Naive thymus-derived CD4-positive, alpha-beta T cell (primary cell): ENCODE results near the gene KRTAP10-11. TPM values are rescaled to one million over a fixed set of nuclear protein-coding genes. Genes with fewer than 3 reads are reported as not detected.
"Not testable (repeated sequence)": the region's sequence is repeated elsewhere in the genome, so short reads cannot be mapped to it uniquely, and the experiment has no call there.

Source experiments
- ATAC-seq: fragments of 150-1000 bp; cut with Tn5 transposase; 2 replicates; pipeline ENCODE4 v1.10.0; 2021; ENCODE audit warnings: mild to moderate bottlenecking, moderate library complexity
- CTCF ChIA-PET: fragments of 350-600 bp; sonication (Branson Sonifier 250); formaldehyde crosslinking; loops from one replicate; lab custom pipeline; 2021; ENCODE audit warnings: antibody characterized with exemption; lab: Charles Lee
- POLR2A ChIA-PET: fragments of 350-600 bp; sonication (Branson Sonifier 250); formaldehyde crosslinking; loops from one replicate; lab custom pipeline; 2021; ENCODE audit warnings: antibody characterized with exemption, inconsistent platforms; lab: Charles Lee
- DNase-seq, 9 donors: peaks; one replicate each; pipeline versions ENCODE4 v3.0.0 to v3.0.0-alpha.2; 2020 to 2022; ENCODE audit warnings: mixed read lengths in 1 of 9
- H3K27ac ChIP-seq: one replicate; pipeline ENCODE4 v1.7.0; 2013; ENCODE audit warnings: mild to moderate bottlenecking, low read depth, low read length, moderate library complexity
- H3K27me3 ChIP-seq, 2 donors: one replicate each; pipeline ENCODE4 v1.7.0; 2013; ENCODE audit warnings: low read length in 2 of 2, mild to moderate bottlenecking in 2 of 2, moderate library complexity in 2 of 2; ENCODE audit not compliant: control insufficient read depth in 2 of 2, insufficient read depth in 2 of 2
- H3K36me3 ChIP-seq, 3 experiments: 1 replicate in 2 of 3; 2 replicates in 1 of 3; pipeline ENCODE4 v1.7.0; 2013; ENCODE audit warnings: low read length in 3 of 3, mild to moderate bottlenecking in 3 of 3, moderate library complexity in 1 of 3; ENCODE audit not compliant: insufficient read depth in 3 of 3, control insufficient read depth in 2 of 3
- H3K4me1 ChIP-seq, 2 donors: one replicate each; pipeline ENCODE4 v1.7.0; 2013; ENCODE audit warnings: low read length in 2 of 2, mild to moderate bottlenecking in 2 of 2, moderate library complexity in 1 of 2; ENCODE audit not compliant: control insufficient read depth in 2 of 2, insufficient read depth in 2 of 2
- H3K4me3 ChIP-seq: 2 replicates; pipeline ENCODE4 v1.7.0; 2013; ENCODE audit warnings: mild to moderate bottlenecking, low read length
- H3K9me3 ChIP-seq, 3 experiments: 1 replicate in 2 of 3; 2 replicates in 1 of 3; pipeline ENCODE4 v1.7.0; 2013; ENCODE audit warnings: low read length in 3 of 3; ENCODE audit not compliant: control insufficient read depth in 2 of 3
- H3K27ac Mint-ChIP-seq, 9 donors: one replicate each; pipeline ENCODE4 v1.8.0; 2020 to 2022; ENCODE audit warnings: mixed read lengths in 9 of 9, mild to moderate bottlenecking in 8 of 9, moderate library complexity in 5 of 9, inconsistent platforms in 2 of 9
- H3K27me3 Mint-ChIP-seq, 5 donors: one replicate each; pipeline ENCODE4 v1.8.0; 2021 to 2022; ENCODE audit warnings: mixed read lengths in 5 of 5, mild to moderate bottlenecking in 1 of 5
- H3K36me3 Mint-ChIP-seq, 5 donors: one replicate each; pipeline ENCODE4 v1.8.0; 2020 to 2022; ENCODE audit warnings: mixed read lengths in 5 of 5, mild to moderate bottlenecking in 3 of 5, inconsistent platforms in 1 of 5
- H3K4me1 Mint-ChIP-seq, 7 donors: one replicate each; pipeline ENCODE4 v1.8.0; 2020 to 2022; ENCODE audit warnings: mixed read lengths in 7 of 7, mild to moderate bottlenecking in 3 of 7, inconsistent platforms in 1 of 7
- H3K4me3 Mint-ChIP-seq, 10 donors: one replicate each; pipeline ENCODE4 v1.8.0; 2020 to 2022; ENCODE audit warnings: mild to moderate bottlenecking in 10 of 10, mixed read lengths in 10 of 10, moderate library complexity in 6 of 10, inconsistent platforms in 2 of 10
- H3K9me3 Mint-ChIP-seq, 11 donors: one replicate each; pipeline ENCODE4 v1.8.0; 2020 to 2022; ENCODE audit warnings: mixed read lengths in 11 of 11, mild to moderate bottlenecking in 4 of 11, inconsistent platforms in 1 of 11, moderate library complexity in 1 of 11
- intact Hi-C, 2 donors: fragments of 100-400 bp; cut with micrococcal nuclease; formaldehyde crosslinking; loops; one replicate each; pipeline ENCODE4 v1.15.1; 2023
- polyA plus RNA-seq, 2 donors: library from polyadenylated mRNA; unstranded; fragments of 300-500 nt; fragmentation: Illumina TruSeq; gene quantifications; one replicate each; pipeline ENCODE4 v1.2.3, GENCODE V29; 2021
- total RNA-seq, 6 experiments: library from RNA in 5 of 6; stranded (reverse) in 5 of 6; gene quantifications; 1 replicate in 5 of 6; 2 replicates in 1 of 6; pipeline ENCODE4 v1.2.3 and lab custom pipeline; 2021 to 2026

KRTAP10-11 gene
- total and polyA plus RNA-seq, 7 experiments from 2014 or later, result not detected

GRCh38 chr21:44661567-44661966, 15.4 kb downstream of the KRTAP10-11 start:
- H3K9me3 Mint-ChIP-seq, result peaks cover 8 to 69% (median 33%) of the 10 kb centered on the region in 11 donors

DNA sequence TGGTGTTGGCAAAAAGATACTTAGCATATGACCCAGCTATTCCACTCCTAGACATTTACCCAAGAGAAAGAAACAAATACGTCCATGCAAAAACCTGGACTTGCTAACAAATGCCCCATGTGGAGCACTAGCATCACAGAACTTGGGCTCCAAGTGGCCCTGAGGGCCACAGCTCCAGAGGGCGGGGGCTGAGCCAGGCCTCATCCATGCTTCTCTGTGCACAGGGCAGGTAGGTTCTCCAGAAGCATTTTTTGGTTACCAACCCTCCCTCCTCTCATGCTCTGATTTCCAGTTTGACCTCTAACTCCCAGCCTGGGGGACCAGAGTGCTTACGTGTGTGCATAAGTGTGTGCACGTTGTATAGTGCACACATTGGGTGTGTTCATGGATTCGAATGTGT, 18.5 kb downstream of the KRTAP10-11 start:
- Histone ChIP-seq H3K4me1 (peaks cover 2 to 3% of the 10 kb centered on the region in 2 donors), H3K27ac (no peak overlapping the region), H3K36me3 (no peaks in the 10 kb centered on the region), H3K9me3 (peaks cover 0 to 4% (median 4%) of the 10 kb centered on the region in 3 experiments), H3K27me3 (no peaks in the 10 kb centered on the region), H3K4me3 (no peak overlapping the region)
- H3K4me1 Mint-ChIP-seq, result peaks cover 3 to 22% (median 8%) of the 10 kb centered on the region in 7 donors
- peaks cover 0 to 50% (median 3%) of the 10 kb centered on the region in 5 donors for H3K27me3 Mint-ChIP-seq
- CTCF ChIA-PET, result no interaction called here
- peaks cover 7 to 19% (median 16%) of the 10 kb centered on the region in 5 donors for H3K36me3 Mint-ChIP-seq
- peaks cover 8 to 60% (median 24%) of the 10 kb centered on the region in 11 donors for H3K9me3 Mint-ChIP-seq
- no peak overlapping the region for H3K27ac Mint-ChIP-seq
- POLR2A ChIA-PET, result no interaction called here
- ATAC-seq, result no peak
- H3K4me3 Mint-ChIP-seq, result no peak overlapping the region
- intact Hi-C loops, result no loop called here
- DNase-seq, result no peak

More at GRCh38 chr21:44661567-44661966, 15.4 kb downstream of the KRTAP10-11 start:
- H3K27me3 ChIP-seq, H3K4me3 Mint-ChIP-seq, DNase-seq, ATAC-seq, intact Hi-C loops, CTCF ChIA-PET, H3K9me3 ChIP-seq, H3K36me3 ChIP-seq, H3K4me3 ChIP-seq, H3K27ac ChIP-seq: not testable (repeated sequence)
- H3K27me3 Mint-ChIP-seq, result peaks cover 0 to 32% (median 0%) of the 10 kb centered on the region in 5 donors
- peaks cover 4 to 44% (median 19%) of the 10 kb centered on the region in 5 donors for H3K36me3 Mint-ChIP-seq
- peak overlapping the region in 4 of 9 donors; percentile 28 to 75 (median 58) for H3K27ac Mint-ChIP-seq
- peaks cover 34 to 53% (median 39%) of the 10 kb centered on the region in 7 donors for H3K4me1 Mint-ChIP-seq
- peaks cover 32 to 33% of the 10 kb centered on the region in 2 donors for H3K4me1 ChIP-seq
- POLR2A ChIA-PET, result interaction anchor here (1.1 kb wide), 1 partner anchor 20 kb away, joined by 3 read pairs; the partner anchor contains the start of gene KRTAP12-1

DNA sequence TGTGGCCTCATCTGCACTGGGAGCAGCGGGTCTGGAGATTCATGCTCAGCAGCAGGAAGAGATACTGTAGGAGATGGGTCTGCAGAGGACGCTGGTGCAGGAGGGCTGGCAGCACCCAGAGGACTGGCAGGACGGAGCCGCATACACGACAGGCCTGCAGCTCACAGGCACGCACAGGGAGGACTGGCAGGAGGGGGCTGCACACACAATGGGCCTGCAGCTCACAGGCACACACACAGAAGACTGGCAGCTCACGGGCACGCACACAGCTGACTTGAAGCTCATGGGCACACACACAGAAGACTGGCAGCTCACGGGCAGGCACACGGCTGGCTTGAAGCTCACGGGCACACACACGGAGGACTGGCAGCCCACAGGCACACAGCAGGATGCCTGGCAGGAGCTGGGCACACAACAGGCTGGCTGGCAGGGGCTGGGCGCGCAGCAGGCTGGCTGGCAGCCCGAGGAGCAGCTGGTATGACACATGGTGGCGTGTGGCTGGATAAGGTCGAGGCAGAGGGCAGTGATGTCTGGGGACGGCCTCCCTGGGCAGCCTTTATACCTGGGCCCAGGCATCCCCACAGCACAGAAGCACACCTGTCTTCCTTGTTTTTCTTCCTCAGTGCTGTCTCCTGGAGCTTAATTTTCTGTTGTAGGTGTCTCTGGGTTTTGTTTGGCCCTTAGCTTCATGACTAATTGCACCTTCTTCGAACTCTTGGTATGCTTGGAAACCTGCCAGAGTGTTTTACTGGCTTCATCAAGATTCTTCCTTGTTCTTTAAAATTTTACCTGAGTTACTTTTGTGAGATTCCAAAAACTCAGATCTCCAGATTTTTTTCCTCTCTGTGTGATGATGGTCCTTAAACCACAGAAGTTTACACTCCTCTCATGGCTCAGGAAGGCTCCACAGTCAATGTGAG, 20.4 kb downstream of the KRTAP10-11 start, which contains the start of gene KRTAP12-2:
Gene KRTAP12-2 (minus strand): TSS at position 527 of the 920 bp plus-strand sequence. CDS start 41 bp downstream, at position 486.
- H3K4me1 ChIP-seq, result no peaks in the 10 kb centered on the region
- Mint-ChIP-seq H3K9me3 (peaks cover 9 to 54% (median 27%) of the 10 kb centered on the region in 11 donors), H3K4me1 (peaks cover 0 to 8% (median 0%) of the 10 kb centered on the region in 7 donors), H3K27me3 (peaks cover 0 to 48% (median 3%) of the 10 kb centered on the region in 5 donors), H3K4me3 (no peak within 1 kb of the TSS), H3K27ac (peak within 1 kb of the TSS in 2 of 9 donors; percentile 8 to 32), H3K36me3 (peaks cover 4 to 16% (median 11%) of the 10 kb centered on the region in 5 donors)
- ATAC-seq (no peak), DNase-seq (no peak)
- H3K9me3 ChIP-seq, result peaks cover 0 to 10% (median 4%) of the 10 kb centered on the region in 3 experiments
- H3K27me3 ChIP-seq, result no peaks in the 10 kb centered on the region
- no peaks in the 10 kb centered on the region for H3K36me3 ChIP-seq
- H3K27ac ChIP-seq, result no peak within 1 kb of the TSS
- CTCF ChIA-PET, result interaction anchor here (0.7 kb wide), 2 partner anchors 12 to 287 kb away, joined by 3 to 4 read pairs; no protein-coding TSS in a partner anchor
- POLR2A ChIA-PET, result interaction anchor here (2.6 kb wide), 1 partner anchor 12 kb away, joined by 6 read pairs; the partner anchor contains the start of gene KRTAP12-4
- intact Hi-C loops, result no loop called here
- no peak within 1 kb of the TSS for H3K4me3 ChIP-seq

GRCh38 chr21:44667612-44668011, 21.4 kb downstream of the KRTAP10-11 start:
- intact Hi-C loops, result no loop called here
- Histone ChIP-seq H3K4me3 (no peak overlapping the region), H3K36me3 (no peaks in the 10 kb centered on the region), H3K27ac (no peak overlapping the region), H3K9me3 (peaks cover 0 to 18% (median under 1%) of the 10 kb centered on the region in 3 experiments), H3K4me1 (no peaks in the 10 kb centered on the region), H3K27me3 (no peaks in the 10 kb centered on the region)
- Mint-ChIP-seq H3K27ac (no peak overlapping the region), H3K9me3 (peaks cover 8 to 53% (median 26%) of the 10 kb centered on the region in 11 donors), H3K36me3 (peaks cover 0 to 16% (median 8%) of the 10 kb centered on the region in 5 donors), H3K4me3 (no peak overlapping the region), H3K4me1 (peaks cover 0 to 7% (median 0%) of the 10 kb centered on the region in 7 donors), H3K27me3 (peaks cover 0 to 41% (median 3%) of the 10 kb centered on the region in 5 donors)
- CTCF ChIA-PET, result no interaction called here
- POLR2A ChIA-PET, result interaction anchor here (2.6 kb wide), 1 partner anchor 13 kb away, joined by 6 read pairs; the partner anchor contains the start of gene KRTAP12-4
- no peak for DNase-seq
- ATAC-seq, result no peak

DNA sequence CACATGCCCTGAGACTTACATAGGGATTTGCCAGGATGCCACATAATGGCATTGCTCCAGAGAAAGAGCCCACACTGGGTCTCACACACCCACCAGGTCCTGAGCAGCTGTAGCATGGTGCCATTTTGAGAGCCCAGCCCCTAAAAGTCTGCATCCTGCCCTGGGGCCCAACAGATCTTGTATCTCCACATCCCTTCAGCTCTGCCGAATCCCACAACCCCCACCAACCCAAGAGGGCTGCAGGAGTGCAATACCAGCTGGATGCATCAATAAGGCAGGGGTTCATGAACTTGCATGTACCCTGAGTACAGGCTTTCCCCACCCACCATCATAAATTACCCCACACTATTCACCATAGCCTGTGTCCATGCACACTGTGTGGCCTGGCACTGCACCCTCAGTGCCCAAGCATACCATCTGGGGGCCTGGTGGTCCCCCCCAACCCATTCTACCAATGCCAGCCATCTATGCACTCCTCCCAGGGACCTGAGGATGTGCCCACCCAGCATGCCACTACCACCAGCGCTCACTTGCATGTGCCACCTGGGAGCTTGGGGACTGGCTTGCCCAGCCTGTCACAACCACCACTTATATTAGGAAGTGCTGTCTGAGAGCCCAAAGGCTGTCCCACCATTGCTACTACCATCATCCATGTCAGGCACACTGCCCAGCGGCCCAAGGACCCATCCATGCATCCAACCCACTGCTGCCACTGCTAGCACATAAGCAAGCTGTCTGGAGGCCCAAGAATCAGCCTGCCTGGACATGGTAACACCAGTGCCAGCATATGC, 24.6 kb downstream of the KRTAP10-11 start:
- Mint-ChIP-seq H3K36me3 (peaks cover 0 to 27% (median 20%) of the 10 kb centered on the region in 5 donors), H3K9me3 (peaks cover 9 to 65% (median 41%) of the 10 kb centered on the region in 11 donors), H3K27ac (no peak overlapping the region), H3K4me3 (no peak overlapping the region), H3K27me3 (peaks cover 0 to 35% (median 3%) of the 10 kb centered on the region in 5 donors), H3K4me1 (peaks cover 0 to 6% (median 0%) of the 10 kb centered on the region in 7 donors)
- Histone ChIP-seq H3K4me3 (no peak overlapping the region), H3K4me1 (no peaks in the 10 kb centered on the region), H3K27me3 (no peaks in the 10 kb centered on the region), H3K36me3 (no peaks in the 10 kb centered on the region), H3K9me3 (peaks cover 0 to 21% (median 0%) of the 10 kb centered on the region in 3 experiments), H3K27ac (no peak overlapping the region)
- ATAC-seq (no peak), DNase-seq (no peak)
- POLR2A ChIA-PET, result no interaction called here
- CTCF ChIA-PET, result no interaction called here
- intact Hi-C loops, result loop anchor here in 1 of 2 donors (5.0 kb wide), 1 partner anchor 39 kb away; no protein-coding TSS in a partner anchor

DNA sequence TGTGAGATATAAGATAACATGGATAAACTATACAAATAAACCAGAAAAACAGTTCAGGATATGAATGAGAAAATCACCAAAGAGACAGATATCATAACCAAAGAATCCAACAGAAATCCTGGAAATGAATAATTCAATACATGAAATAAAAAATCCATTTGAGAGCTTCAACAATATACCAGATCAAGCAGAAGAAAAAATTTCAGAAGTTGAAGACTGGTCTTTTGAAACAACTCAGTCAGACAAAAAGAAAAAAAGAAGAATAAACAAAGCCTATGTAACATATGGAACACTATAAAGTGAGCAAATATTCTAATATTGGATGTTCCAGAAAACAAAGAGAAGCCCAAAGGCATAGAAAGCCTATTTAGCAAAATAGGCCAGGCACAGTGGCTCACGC, 25.7 kb downstream of the KRTAP10-11 start:
- CTCF ChIA-PET, result no interaction called here
- H3K27ac ChIP-seq, result no peak overlapping the region
- H3K4me3 Mint-ChIP-seq, result no peak overlapping the region
- H3K36me3 ChIP-seq, result no peaks in the 10 kb centered on the region
- H3K4me1 Mint-ChIP-seq, result peaks cover 0 to 5% (median 0%) of the 10 kb centered on the region in 7 donors
- H3K36me3 Mint-ChIP-seq, result peaks cover 0 to 33% (median 20%) of the 10 kb centered on the region in 5 donors
- no peak overlapping the region for H3K27ac Mint-ChIP-seq
- intact Hi-C loops, result loop anchor here in 1 of 2 donors (5.0 kb wide), 1 partner anchor 40 kb away; no protein-coding TSS in a partner anchor
- no peak overlapping the region for H3K4me3 ChIP-seq
- DNase-seq, result no peak
- peaks cover 0 to 37% (median 3%) of the 10 kb centered on the region in 5 donors for H3K27me3 Mint-ChIP-seq
- no peaks in the 10 kb centered on the region for H3K27me3 ChIP-seq
- H3K9me3 ChIP-seq, result peaks cover 0 to 21% (median 0%) of the 10 kb centered on the region in 3 experiments
- no peak for ATAC-seq
- POLR2A ChIA-PET, result no interaction called here
- H3K4me1 ChIP-seq, result no peaks in the 10 kb centered on the region
- peaks cover 9 to 72% (median 41%) of the 10 kb centered on the region in 11 donors for H3K9me3 Mint-ChIP-seq
